ENCODE results near the gene CFAP99.

CFAP99 gene

DNA sequence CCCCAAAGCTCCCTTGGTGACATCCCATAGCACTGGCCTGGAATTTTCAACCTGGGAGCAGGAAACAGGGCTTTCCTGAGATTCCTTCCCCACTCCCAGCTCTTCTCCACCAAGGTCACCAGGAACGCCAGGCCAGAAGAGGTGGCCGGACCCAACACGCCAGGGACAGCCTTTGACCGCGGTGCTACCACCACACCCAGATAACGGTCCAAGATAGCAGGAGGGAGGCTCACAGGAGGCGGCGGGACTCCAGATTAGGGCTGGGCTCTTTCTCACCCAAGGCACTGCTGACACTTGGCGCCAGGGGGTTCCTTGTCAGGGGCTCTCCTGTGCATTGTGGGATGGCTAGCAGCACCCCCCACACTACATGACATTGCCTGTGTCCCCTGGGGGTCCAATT, 23.2 kb upstream of the CFAP99 start:
- Histone ChIP-seq H3K4me1 (ENCODE audit: insufficient read depth, low read length) (no peaks in the 10 kb centered on the region), H3K36me3 (ENCODE audit: insufficient read depth, low read length) (no peaks in the 10 kb centered on the region), H3K4me3 (ENCODE audit: low read depth in 1 of 2, low read length in 2 of 2) (no peak overlapping the region), H3K27me3 (ENCODE audit: insufficient read depth, low read length, poor library complexity) (peaks cover 35% of the 10 kb centered on the region), H3K27ac (ENCODE audit: low read length) (no peak overlapping the region), H3K79me2 (ENCODE audit: insufficient read depth, low read length) (no peaks in the 10 kb centered on the region), H2AFZ (ENCODE audit: low read depth, low read length) (no peak overlapping the region), H3K4me2 (ENCODE audit: insufficient read depth, low read length) (no peak overlapping the region), H3K9ac (ENCODE audit: low read depth, low read length) (no peak overlapping the region), H3K9me3 (ENCODE audit: insufficient read depth, low read length, severe bottlenecking) (no peaks in the 10 kb centered on the region), H4K20me1 (ENCODE audit: insufficient read depth, low read length) (peaks cover 14% of the 10 kb centered on the region)
- DNase-seq = no peak
- no peak for TF ChIP-seq EZH2 (IDR thresholded peaks at IDR 0.05; ENCODE audit: borderline replicate concordance, low read depth, low read length, severe bottlenecking)
- TF ChIP-seq CTCF (IDR thresholded peaks at IDR 0.05; ENCODE audit: borderline replicate concordance, extremely low read depth, low read length, poor library complexity, severe bottlenecking) = no peak
- ATAC-seq (ENCODE audit: insufficient read depth, low read depth) = no peak

GRCh38 chr4:2396781-2397368, 21.9 kb upstream of the CFAP99 start:
- no peak overlapping the region for H2AFZ ChIP-seq (ENCODE audit: low read depth, low read length)
- no peak overlapping the region for H3K4me2 ChIP-seq (ENCODE audit: insufficient read depth, low read length)
- no peaks in the 10 kb centered on the region for H3K36me3 ChIP-seq (ENCODE audit: insufficient read depth, low read length)
- no peaks in the 10 kb centered on the region for H3K79me2 ChIP-seq (ENCODE audit: insufficient read depth, low read length)
- peaks cover 24% of the 10 kb centered on the region for H4K20me1 ChIP-seq (ENCODE audit: insufficient read depth, low read length)
- DNase-seq (no peak), ATAC-seq (ENCODE audit: insufficient read depth, low read depth) (no peak)
- no peaks in the 10 kb centered on the region for H3K9me3 ChIP-seq (ENCODE audit: insufficient read depth, low read length, severe bottlenecking)
- peak; percentile 10 for TF ChIP-seq CTCF (IDR thresholded peaks at IDR 0.05; ENCODE audit: borderline replicate concordance, extremely low read depth, low read length, poor library complexity, severe bottlenecking)
- no peak for TF ChIP-seq EZH2 (IDR thresholded peaks at IDR 0.05; ENCODE audit: borderline replicate concordance, low read depth, low read length, severe bottlenecking)
- no peak overlapping the region for H3K9ac ChIP-seq (ENCODE audit: low read depth, low read length)
- H3K27ac ChIP-seq (ENCODE audit: low read length) = no peak overlapping the region
- H3K4me3 ChIP-seq (ENCODE audit: low read depth in 1 of 2, low read length in 2 of 2) = no peak overlapping the region
- no peaks in the 10 kb centered on the region for H3K4me1 ChIP-seq (ENCODE audit: insufficient read depth, low read length)
- H3K27me3 ChIP-seq (ENCODE audit: insufficient read depth, low read length, poor library complexity) = peaks cover 42% of the 10 kb centered on the region

- peak; percentile 27 for DNase-seq
- Histone ChIP-seq H4K20me1 (ENCODE audit: insufficient read depth, low read length) (peaks cover 31% of the 10 kb centered on the region), H3K27me3 (ENCODE audit: insufficient read depth, low read length, poor library complexity) (peaks cover 51% of the 10 kb centered on the region), H3K27ac (ENCODE audit: low read length) (no peak overlapping the region), H3K9me3 (ENCODE audit: insufficient read depth, low read length, severe bottlenecking) (no peaks in the 10 kb centered on the region), H3K4me1 (ENCODE audit: insufficient read depth, low read length) (no peaks in the 10 kb centered on the region), H3K79me2 (ENCODE audit: insufficient read depth, low read length) (no peaks in the 10 kb centered on the region), H3K36me3 (ENCODE audit: insufficient read depth, low read length) (no peaks in the 10 kb centered on the region), H3K4me3 (ENCODE audit: low read depth in 1 of 2, low read length in 2 of 2) (no peak overlapping the region), H2AFZ (ENCODE audit: low read depth, low read length) (no peak overlapping the region), H3K4me2 (ENCODE audit: insufficient read depth, low read length) (no peak overlapping the region), H3K9ac (ENCODE audit: low read depth, low read length) (no peak overlapping the region)
- no peak for TF ChIP-seq EZH2 (IDR thresholded peaks at IDR 0.05; ENCODE audit: borderline replicate concordance, low read depth, low read length, severe bottlenecking)
- TF ChIP-seq CTCF (IDR thresholded peaks at IDR 0.05; ENCODE audit: borderline replicate concordance, extremely low read depth, low read length, poor library complexity, severe bottlenecking) = no peak
- ATAC-seq (ENCODE audit: insufficient read depth, low read depth) = peak; percentile 48; the same call in 1 of the 3 replicates
Measured at GRCh38 chr4:2397596-2398379, 21.0 kb upstream of the CFAP99 start.
